HG03025 (cell line): ENCODE measurements around the gene ST8SIA4.

Experiments
- ATAC-seq: cut with Tn5 transposase; IDR thresholded peaks from one replicate; pipeline ENCODE4 v1.9.1; 2021; ENCODE audit warnings: mild to moderate bottlenecking, moderate library complexity; ENCODE audit not compliant: unreplicated experiment, low FRiP score

ST8SIA4 gene

DNA sequence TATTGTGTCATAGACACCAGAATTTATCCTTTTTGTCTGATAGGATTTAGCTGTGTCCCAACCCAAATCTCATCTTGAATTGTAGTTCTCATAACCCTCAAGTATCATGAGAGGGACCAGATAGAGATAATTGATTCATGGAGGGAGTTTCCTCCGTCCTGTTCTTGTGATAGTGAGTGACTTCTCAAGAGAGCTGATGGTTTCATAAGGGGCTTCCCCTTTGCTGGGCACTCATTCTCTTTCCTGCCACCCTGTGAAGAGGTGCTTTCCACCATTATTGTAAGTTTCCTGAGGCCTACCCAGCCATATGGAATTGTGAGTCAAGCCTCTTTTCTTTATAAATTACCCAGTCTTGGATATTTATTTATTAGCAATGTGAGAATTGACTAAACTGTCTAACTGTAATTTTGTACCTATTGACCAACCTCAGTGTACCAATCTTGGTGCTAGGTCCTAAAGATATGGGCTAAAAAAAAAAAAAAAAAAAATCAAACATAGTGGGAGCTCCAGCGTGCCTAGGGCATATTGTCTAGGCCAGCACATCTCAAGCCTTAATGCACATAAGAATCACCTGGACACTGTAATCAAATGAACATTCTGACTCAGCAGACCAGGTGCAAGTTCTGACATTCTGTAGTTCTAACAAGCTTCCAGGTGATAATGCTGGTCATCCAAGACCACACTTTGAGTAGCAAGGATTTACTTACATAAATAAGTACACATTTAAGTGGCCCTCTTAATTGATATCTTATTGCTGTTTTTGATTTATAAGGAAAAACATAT is 30.5 kb downstream of the ST8SIA4 start:
- no peak for ATAC-seq

DNA sequence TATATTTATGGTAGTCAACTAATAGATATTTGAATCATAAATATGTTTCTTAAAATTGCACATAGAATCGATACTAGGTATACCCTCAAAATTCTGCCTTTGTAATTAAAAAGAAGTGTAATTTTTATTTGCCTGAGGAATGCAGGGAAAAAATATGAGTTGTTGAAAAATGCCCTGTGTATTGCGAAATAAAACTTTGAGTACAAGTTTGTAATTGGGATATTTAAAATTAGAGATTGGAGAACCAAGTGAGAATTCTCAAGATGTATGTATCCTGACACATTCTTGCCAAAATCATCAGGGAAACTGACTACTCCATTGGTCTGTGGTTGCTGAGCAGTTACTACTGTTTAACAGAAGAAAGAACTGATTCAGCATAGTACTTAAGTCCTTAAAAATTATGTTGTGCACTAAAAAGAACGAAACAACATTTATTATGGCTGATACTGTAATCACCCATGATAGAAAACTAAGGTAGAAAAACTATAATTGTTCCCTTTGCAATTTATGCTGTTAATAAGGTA is 36.0 kb downstream of the ST8SIA4 start:
- no peak for ATAC-seq

DNA sequence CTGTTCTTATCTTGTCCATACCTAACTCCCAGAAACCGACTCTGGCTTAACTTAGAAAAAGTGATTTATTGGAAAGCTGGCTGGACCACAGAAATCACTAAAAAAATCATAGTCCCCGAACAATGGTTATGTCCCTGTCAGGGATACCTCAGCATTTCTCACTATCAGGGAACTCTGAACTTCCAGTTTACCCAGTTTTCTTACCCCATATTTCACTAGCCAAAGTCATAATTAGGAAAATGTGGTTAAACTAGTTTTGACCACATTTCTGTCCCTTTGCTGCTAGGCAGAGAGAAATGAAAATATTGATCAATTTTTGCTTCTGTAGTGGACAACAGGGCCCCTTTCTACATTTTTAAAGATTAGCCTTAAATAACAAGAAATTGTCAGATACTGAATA is 38.2 kb downstream of the ST8SIA4 start:
- ATAC-seq: no peak

DNA sequence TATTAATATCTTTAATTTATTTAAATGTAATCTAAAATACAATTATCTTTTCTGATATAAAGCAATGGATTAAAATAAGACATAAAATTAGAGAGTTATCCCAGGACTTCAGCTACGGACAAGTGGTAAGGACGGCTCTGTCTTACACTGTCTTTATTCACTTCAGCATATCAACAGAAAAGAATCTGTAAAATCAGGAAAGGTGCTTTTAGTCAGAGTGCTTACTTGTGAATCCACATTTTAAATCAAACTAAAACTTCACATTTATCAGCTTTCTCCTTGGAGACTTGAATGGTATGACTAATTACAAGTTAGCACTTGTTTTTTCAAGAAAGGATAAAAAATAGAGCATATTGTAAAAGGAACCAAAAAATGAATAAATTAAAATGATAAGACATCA is 39.3 kb downstream of the ST8SIA4 start:
- ATAC-seq: no peak

DNA sequence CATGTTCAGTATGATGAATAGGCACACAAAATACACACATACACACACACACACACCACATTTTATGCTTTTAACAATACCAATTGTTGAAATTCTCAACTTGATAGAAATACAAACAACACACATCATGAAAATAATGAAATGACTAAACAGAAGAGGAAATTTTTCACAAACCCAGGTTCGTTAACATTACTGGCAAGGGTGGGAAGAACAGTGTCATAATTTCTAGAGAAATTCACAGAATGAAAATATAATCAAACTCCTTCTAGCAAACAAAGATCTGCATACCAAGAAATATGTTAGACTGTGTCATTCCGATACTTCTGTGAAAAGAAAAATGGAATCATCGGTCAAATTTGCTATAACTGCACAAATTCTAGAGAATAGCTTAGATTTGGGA is 41.9 kb downstream of the ST8SIA4 start:
- ATAC-seq: no peak

DNA sequence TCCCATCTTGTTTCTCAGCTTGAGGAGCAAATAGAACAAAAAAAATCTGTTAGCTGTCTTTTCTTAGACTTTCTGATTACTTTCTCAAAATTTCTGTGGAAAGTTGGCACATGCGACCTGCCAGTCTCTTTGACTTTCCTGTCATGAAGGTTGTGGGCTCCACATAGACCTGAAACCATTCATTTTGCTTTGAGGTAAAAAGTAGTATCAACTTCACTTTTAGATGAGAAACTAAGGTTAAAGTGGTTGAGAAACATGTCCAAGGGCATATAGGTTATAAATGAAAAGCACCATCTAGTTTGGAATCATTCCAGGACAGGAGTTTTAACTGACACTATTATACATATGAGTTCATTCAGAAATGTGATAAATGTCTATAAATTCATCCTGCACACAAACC is 42.7 kb downstream of the ST8SIA4 start:
- no peak for ATAC-seq

DNA sequence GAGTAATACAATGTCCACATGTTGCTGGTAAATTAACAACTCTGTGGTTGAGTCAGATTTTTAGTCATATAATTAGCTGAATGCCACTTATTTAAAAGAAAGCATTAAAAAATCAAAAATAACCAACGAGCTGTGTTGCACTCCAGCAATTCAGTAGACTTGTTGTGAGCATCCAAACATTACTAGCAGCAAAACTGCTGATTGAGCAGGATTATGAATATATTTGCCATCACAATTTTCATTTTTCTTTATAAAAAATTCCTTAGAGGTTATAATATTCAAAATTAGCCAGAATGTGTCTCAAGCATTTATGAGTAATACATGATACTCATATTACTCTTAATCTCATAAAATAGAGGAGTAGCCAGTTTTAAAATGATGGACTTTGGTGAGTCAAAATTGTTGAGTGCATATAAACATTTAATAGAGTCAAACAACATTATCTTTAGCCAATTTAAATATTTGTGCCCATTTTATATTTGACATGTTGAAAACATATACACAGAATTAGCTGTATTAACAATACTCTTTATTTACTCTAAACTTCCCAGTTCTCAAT is 44.0 kb downstream of the ST8SIA4 start:
- no peak for ATAC-seq

DNA sequence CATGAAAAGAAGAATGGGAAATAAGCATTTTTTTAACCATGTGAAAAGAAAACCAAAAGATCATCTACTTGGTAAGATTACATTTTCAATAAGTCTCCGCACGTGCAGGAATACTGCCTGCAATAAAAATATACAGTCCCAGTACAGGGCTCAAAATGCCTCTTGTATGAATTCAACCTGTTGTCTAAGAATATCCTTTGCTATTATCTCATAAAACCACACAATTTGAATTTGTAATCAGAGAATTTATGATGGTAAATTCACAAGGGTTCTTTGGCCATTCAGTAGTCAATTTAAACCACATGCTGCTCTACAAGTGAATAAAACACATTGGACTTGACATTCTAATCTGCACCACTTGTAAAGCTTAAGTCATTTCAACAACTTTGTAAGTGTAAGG is 46.6 kb downstream of the ST8SIA4 start:
- ATAC-seq: no peak

DNA sequence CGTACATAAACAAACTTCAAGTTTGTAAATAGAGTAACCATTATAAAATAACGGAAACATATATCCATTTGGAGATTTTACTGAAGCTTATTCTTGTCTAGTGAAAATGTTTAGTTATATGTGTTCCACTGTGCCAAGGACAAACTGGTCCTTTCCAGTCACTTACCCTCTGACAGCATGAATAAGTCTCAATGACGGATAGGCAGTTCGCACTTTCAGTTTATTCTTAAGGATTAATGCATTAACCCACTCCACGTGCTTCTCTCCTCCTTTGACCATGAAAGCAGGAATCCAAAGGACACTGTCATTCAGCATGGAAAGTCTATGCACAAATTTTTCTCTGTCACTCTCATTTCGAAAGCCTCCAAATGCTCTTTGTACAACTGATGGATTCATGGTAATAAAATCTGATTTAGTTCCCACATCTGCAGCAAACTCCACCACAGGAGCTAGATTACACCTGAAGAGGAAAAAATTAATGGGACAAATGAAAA is 47.1 kb downstream of the ST8SIA4 start:
- ATAC-seq: no peak

DNA sequence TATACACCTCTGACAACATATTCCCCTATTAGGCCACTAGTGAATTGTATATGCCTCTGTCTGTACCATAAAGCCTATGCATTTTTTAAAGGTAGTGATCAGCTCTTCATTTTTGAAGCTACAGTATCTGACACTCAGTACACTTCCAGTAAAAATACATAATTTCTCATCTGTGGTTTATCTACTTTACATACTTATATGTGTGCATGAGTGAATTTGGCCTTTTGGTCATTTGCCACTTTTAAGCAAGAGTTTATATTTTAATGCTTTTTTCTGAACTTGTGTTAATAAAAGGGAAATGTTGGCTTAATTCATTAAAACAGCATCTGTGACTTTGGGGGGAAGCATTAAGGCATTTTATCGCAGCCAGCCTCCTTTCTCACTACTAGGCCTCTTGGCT is 47.8 kb downstream of the ST8SIA4 start:
- no peak for ATAC-seq

DNA sequence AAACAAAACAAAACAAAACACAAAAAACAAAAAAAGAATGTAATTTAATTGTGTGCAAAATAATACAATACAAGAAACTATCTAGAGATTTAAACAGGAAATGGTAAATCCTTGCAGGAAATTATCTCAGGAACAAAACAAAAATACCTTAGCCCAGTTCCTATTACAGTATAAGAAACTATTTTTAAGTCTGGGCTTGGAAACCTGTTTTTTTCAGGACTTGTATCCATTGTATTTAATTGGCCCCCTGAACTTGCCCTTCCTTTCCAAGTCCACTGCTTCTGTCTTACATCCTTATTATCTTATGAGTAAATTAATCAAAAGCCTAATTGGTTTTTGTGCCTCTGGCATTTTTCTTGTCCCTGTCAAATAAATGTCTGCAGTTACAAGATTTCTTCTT is 48.5 kb downstream of the ST8SIA4 start:
- no peak for ATAC-seq

DNA sequence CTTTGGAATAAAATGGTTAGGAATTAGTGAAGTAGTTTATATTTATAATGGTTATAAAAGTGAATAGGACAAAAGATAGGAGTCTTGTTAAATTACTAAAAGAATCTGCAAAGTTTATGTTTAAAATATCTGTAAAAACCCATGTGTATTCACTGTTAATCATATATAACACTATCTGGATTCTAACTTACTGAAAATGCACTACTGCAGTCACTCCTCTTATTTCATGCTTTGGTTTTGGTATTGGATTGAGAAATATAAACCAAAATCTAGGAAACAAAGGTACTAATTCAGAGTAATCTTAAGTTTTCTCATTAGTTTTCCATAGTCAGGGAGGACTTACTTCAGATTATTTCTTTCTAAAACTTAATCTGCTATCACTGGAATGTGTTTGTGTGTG is 49.5 kb downstream of the ST8SIA4 start:
- no peak for ATAC-seq

DNA sequence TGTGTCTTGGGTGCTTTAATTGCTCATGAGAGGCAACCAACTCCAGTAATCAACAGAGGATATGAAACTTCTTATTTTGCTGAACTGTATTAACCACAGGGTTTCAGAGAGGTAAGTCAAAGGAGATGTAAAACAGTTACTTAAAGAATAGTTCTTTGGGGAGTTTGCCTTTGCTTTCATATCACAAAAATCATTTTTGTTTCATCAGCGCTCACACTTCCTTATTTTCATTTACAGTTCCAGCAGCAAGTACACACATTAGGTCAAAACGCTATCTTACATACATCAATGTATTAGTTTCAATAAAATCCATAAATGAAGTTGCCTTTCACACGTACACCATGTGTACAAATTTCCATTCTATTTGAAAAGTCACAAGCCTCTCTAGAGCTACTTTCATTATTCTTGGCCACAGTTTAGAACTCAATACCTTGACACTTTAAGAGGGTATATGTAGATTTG is 50.1 kb downstream of the ST8SIA4 start:
- peak; percentile 98 for ATAC-seq

DNA sequence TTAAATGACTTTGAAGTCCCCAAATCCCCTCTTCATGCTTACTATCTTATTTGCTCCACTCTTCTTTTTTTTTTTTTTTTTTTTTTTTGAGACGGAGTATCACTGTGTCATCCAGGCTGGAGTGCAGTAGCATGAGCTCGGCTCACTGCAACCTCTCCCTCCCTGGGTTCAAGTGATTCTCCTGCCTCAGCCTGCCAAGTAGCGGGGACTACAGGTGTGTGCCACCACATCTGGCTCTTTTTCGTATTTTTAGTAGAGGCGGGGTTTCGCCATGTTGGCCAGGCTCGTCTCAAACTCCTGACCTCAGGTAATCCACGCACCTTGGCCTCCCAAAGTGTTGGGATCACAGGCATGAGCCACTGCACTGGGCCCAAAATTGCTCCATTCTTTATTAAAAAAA is 51.0 kb downstream of the ST8SIA4 start:
- no peak for ATAC-seq

DNA sequence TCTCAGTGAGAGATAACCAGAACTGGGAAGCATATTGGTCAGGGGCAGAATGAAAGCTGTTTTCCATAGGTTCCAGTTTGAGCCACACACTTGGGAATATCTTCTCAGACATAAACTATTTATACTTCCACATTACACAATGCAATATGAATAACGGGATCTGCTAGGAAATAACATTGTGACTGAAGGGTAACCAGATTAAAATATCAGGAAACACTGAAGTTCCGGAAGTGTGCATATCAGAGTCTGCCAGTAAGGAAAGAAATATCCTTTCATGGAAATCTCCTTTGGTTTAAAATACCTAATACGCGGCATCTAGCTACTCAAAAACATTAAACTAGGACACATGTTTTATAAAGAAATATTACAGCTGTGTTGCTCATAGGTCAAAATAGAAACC is 56.3 kb downstream of the ST8SIA4 start:
- ATAC-seq: no peak

DNA sequence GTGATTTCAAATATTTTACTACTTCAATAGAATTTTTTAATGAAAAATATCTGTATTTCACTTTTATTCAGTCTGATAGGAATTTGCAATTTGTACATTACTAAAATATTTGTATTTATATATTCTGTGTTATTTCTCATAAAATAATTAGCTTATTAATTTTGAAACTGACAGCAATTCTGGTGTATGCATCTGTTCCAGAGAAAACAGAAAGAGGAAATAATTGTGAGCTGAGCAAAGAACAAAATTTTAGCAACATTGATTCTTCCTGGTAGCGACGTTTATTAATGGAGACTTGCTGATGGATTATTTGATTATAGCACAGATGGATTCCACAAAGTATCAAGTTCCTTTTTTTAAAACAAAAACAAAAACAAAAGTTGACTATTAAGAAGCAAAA is 61.0 kb downstream of the ST8SIA4 start:
- no peak for ATAC-seq

DNA sequence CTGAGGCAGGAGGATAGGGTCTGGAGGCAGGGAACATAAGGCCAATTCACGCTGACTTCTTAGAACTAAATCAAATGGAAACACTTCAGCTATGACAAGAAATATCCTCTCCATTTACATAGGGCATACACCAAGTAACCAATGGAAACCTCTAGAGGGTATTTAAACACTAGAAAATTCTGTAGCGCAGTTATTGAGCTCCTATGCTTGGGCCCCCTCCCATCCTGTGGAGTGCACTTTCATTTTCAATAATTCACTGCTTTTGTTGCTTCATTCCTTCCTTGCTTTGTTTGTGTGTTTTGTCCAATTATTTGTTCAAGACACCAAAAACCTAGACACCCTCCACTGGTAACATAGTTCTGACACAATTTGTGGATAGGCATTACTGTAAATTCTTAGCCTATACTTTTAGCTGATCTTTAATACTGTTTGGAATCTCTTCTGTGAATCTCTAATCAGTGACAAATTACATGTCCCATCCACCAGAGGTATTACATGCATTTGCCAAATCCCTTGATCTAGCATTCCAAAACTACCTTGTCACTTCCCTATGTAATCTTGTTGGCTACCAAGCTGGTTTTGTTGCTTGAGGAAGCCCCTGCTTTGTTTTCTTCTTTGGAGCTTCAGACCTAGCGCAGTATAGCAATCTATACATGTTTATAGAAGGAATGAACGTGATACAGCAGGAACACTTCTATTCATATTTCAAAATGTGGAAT is 61.6 kb downstream of the ST8SIA4 start:
- ATAC-seq: no peak

DNA sequence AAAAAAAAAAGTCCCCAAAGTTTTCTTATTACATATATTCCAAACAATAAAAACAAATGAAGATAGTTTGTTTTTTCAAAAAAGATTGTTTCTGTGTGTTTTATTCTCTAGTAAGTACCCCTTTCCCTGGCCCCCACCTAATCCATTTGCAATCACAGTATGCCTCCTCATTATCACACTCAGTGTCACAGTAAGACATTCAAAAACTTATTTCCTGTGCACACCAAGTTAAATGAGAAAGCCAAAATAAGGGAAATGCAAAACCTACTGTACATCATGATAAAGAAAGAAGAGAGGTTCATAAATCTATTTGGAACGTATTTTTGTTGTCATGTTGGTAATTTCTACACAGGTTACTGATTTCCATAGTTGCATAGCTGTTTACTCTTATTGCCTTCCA is 62.3 kb downstream of the ST8SIA4 start:
- ATAC-seq: peak; percentile 34

DNA sequence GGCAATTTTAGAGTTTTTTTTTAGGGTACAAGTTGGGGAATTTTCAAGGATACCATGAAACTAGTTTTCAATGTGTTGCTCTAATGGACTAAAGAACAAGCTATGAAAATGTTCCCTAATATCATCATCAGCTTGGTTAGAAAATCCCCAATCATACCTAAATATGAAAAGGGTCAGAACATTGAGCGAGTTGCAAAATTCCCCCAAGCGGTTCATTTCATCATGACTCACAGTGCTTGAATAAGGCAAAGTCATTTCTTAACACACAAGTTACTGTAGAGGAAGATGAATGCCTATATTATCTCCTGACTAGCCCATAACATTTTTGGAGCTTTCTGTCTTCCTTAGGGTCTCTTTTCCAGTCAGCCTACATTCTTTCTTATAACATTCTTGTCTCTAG is 62.7 kb downstream of the ST8SIA4 start:
- ATAC-seq: no peak

DNA sequence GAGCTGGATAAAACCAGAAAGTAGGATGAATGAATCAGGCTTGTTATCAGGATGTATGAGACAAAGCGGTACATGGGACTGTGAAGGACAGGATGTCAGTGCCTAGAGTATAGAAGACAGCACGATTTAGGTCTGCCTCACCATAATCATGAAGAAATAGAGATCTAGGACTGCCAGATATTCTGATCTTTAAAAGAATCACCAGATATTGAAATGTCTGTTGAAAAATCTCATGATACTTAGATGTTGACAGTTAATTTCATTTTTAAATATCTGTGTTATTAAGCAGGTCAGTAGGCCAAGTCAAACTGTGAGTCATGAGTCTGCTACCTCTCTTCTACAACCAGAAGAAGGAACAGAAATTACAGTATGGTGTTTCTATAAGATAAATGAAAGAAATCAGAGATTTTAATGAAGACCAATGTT is 65.0 kb downstream of the ST8SIA4 start:
- ATAC-seq: no peak

DNA sequence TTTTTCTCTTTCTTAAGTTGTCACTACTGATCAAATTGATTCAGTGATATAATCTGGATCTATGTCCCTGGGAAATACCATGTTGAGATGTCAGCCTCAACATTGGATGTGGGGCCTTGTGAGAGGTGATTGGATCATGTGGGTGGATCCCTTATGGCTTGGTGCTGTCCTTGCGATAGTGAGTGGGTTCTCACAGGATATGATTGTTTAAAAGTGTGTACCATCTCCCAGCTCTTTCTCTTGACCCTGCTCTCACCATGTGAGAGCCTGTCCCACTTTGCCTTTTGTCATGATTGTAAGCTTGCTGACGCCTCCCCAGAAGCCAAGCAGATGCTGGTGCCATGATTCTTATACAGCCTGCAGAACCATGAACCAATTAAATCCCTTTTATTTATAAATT is 68.6 kb downstream of the ST8SIA4 start:
- ATAC-seq: no peak
